Activated gamma-delta T cell (primary cell): ENCODE results near the gene AANAT.

Experiments used
- DNase-seq: peaks from one replicate; lab custom pipeline; 2025; lab: John Stamatoyannopoulos, UW

The AANAT gene

DNA sequence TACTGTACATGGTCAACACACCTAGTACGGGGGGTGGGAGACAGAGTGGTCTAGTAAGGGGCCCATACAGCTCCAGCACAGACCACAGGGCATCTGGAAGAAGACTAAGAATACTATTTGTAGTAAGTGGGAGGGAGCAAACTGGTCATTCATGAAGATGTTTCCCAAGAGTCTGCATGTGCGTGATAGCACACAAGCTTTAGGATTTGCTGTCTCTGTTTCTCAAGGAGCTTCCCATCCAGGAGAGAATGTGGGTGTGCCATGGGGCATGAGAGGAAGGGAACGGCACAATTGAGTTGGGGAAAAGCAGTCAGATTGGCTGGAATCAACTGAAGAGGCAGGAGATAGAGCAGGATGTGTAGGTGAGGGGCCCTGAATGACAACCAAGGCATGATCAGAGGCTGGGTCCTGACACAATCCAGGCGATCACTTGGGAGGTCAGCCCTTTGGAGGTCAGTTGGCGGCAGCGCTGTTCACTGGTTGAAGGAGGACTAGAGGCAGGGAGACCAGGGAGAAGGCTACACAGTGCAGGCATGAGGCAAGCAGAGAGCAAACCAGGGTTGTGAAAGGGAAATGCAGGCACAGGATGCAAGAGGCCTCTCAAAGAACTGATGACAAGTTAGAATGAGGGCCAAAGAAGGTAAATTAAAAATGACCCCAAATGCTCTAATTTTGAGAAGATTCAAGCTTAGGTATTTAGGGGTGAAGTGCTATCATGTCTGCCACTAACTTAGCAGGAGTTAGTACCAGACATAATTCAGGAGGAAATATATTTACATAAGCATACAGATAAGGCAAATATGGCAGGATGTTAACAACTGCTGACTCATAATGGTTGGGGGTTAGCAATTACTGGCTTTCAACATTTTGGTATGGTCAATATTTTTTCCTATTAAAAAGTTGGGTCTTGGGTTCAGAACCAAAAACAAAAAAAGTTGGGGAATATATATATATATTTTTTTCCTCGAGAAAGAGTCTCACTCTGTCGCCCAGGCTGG, 24.8 kb upstream of the AANAT start:
- DNase-seq: no peak

DNA sequence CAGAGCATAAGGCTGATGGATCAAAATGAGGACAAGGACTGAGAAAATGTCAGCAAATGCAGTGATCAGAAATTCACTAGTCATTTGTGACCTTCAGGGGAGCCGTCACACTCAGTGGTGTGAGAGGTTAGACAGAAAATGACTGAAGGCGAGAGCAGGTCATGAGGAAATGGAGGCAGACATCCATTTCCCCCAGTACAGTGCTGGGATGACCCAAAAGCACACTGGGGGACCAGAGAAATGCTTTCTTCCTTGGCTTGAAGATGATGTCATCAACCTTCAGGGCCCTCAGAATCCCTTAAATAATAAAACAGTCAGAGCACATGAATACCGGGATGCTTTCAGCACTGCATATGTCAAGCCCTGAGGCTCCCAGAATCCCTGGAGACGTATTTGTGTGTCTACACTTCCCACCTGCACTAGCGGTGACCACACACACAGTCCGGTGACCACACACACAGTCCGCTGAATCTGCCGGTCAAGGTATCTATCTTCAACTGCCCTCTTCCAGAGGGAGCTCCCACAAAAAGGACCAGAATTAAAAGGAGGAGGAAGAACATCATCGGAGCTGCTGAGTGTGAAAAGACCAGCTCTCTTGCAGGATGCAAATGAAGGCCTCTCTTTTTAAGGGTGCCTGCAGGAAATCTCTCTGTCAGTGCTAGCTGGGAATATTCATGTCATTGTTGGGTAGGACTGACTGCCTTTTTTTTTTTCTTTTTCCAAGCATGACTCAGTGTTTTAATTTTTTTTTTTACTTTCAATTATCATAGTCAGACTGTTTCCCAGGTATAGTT, 22.7 kb upstream of the AANAT start:
- no peak for DNase-seq

DNA sequence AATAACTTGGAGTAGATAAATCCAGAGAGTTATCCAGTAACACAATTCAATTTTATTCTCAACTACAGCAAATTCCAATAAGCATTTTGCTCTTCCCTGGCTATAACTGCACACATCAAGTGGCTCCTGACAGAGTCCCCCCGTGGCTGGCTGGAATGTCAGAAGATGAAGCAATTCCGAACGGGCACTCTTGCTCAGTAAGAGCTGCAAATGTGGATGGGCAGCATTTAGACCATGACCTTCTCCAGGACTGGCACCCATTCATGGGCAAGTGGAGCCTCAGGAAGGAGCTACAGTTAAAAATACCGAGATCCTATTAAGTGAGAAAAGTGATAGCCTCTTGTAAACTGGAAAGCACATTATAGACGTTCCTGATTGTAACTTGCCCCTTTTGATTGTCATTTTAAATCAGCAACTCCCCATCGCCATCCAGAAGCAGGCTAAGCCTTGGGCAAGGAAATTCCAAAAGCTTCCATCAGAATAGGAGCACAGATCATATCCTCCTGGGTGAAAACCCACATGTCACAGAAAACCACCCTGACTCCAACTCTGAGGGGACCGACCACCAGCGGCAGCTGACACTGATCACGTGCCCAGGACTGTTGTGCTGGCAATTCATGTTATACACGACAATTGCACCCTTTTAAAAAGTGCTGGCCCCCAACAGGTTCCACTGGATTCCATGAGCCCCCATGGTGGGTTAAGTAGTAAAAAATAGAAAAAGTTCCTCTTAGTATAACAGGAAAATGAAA, 21.5 kb upstream of the AANAT start:
- DNase-seq: no peak

DNA sequence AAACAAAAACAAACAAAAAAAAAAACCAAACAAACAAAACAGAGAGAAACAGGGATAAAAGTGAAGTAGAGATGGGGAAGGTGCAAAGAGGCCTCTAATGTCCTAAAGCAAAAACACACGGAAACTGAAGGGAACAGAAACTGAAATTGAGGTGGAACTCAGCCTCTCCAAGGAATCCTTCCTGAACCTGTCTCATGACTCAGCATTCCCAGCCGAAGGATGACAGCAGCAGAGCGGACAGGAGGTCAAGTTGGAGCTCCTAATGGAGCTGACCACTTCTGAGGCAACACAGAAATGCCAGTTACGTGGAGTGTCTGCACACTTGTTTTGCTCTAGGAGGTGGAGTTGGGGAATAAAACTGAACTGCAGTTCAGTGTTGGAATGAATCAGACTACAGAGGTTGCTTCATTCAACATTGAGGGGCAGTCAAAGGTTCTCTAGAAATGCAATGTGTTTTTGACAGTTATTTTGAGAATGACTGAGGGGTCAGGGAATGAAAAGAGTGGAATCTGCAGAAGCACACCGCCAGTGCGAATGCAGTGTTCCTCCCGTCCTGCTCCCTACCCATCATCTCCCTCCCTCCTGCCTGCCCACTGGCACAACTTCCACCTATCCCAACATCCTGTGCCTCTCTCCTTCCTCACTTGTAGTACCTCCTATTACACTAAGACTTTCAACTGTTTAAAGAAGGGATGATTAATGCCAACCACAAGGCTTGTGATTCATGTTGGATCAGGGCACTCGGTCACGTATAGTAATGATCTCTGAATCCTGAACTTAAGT, 20.8 kb upstream of the AANAT start:
- no peak for DNase-seq

DNA sequence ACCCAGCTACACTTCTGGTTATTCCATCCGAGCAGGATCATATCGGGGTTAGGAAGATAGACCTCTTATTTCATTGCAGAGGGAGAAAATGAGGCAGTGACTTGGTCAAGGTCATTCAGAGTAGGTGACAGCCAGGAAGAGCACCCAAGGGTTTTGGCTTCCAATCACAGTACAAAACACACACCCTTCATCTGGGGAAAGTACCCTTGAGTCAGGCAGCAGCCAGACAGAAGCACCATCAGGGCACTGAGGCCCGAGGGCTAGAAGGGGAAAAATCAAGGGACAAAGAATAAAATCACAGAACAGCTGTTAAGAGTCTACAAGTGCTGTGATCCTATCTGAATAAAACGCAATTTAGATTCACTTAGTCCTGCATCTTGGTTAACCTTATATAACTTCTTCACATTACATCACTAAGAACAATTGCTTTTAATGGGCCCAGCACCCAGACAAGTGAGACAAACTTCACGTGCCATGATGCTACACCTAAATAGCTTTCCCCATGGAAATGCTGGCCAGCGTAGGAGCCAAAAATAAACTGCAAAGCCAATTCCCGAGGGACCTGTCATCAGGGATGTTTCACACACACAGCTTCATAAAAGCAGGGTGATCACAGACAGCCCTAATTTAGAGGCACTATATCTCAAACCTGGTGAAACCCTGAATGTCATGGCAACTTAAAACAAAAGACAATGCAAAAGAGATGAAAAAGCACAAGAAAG, 19.3 kb upstream of the AANAT start:
- no peak for DNase-seq

DNA sequence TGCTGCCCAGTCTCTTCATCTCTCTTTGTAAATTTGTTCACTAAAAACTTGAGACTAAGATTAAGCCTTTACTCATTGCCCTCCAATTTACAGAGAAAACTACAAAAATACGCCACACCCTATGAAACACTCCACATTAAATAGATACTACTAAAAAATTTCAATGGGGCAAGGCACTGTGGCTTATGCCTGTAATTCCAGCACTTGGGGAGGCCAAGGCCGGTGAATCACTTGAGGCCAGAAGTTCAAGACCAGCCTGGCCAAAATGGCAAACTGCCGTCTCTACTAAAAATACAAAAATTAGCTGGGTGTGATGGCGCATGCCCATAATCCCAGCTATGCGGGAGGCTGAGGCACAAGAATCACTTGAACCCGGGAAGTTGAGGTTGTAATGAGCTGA, 18.3 kb upstream of the AANAT start:
- no peak for DNase-seq

DNA sequence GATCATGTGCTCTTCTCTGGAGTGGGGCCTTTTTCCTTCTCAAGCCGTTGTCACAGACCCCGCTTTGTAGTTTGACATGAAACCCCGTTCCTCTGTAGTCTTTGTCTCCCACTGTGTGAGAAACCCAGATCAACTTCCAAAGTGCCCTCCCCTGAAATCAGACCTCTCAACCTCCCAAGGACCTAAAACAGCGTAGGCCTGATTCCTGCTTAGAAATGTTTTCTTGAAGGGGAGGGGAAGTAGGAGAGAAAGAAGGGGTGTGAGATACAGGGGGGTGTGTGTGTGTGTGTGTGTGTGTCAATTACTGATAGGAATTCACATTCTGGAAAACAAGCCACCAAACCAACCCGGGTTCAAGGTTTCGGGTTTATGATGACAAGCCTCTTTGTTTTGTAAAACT, 15.9 kb upstream of the AANAT start:
- DNase-seq: no peak

DNA sequence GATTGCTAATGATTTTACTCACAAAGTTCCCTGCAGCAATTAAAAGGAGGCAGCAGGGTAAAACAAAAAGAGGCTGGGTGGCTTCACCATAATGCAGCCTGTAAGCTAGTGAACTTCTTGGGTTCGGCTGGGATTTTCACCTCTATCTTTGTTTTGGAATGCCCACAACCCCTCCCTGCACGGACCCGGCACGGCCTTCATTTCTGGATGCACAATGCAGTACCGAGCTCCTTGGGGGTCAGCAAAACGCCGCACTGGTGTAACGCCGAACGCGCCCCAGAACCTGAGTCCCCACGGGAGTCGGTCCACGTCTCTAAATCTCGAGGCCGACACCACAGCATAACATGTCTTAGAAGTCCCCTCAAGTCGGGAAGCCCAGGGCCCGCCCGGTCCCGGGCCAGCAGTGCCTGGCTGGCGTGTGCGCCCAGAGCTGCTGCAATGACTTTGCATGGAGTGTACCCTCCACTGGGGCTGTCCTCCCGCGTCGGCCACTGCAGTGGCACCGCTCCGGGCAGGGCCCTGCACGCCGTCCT, 15.2 kb upstream of the AANAT start:
- DNase-seq: no peak

DNA sequence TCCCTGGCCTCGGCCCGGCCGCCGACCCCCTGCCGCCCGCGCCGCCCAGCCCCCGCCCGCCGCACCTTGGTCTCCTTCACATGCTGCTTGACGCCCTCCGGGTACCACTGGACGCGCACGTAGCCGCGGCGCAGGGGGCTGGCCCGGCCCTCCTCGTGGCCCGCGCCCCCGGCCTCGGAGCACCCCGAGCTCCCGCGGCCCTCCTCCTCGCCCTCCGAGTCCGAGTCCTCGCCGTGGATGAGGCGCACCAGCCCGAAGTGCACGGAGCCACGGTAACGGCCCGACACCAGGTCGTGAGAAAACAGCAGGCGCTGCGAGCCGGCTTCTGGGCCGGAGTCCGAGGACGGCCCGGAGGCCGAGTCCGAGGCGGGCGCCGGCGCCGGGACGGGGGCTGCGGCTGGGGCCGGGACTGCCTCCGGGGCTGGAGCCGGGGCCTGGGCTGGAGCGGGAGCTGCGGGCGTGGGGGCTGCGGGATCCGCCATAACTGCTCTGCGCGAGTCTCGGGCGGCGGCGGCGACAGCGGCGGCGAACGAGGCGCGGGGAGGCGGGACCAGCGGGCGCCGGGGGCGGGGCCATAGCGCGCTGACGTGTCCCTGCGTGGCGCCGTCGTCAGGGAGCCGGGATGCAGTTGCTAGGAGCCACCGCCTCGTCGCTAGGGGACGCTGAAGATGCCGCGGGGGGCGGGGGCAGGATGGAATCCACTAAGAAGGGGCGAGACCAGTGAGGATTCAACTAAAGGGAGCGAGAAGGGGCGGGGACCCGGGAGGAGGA, 14.6 kb upstream of the AANAT start, which contains the start of gene UBE2O:
Gene UBE2O, minus strand, starts transcription at position 493 of the 771 bp plus-strand sequence. Its CDS starts 11 bp downstream, at position 482.
- peak; percentile 85 for DNase-seq

DNA sequence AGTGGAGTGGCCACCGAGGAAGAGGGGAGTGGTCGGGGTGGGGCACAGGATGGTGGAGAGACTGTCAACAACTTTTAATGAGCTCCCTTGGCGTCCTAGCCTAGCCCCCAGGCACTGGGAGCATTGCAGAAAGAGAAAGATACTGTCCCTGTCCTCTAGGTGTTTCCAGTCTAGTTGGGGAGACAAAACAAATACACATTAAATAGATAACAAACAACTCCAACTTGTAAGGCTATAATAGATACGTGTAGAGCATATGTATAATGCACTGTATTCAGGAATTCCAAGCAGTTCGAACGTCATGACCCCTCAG, 14.0 kb upstream of the AANAT start:
- DNase-seq: no peak

DNA sequence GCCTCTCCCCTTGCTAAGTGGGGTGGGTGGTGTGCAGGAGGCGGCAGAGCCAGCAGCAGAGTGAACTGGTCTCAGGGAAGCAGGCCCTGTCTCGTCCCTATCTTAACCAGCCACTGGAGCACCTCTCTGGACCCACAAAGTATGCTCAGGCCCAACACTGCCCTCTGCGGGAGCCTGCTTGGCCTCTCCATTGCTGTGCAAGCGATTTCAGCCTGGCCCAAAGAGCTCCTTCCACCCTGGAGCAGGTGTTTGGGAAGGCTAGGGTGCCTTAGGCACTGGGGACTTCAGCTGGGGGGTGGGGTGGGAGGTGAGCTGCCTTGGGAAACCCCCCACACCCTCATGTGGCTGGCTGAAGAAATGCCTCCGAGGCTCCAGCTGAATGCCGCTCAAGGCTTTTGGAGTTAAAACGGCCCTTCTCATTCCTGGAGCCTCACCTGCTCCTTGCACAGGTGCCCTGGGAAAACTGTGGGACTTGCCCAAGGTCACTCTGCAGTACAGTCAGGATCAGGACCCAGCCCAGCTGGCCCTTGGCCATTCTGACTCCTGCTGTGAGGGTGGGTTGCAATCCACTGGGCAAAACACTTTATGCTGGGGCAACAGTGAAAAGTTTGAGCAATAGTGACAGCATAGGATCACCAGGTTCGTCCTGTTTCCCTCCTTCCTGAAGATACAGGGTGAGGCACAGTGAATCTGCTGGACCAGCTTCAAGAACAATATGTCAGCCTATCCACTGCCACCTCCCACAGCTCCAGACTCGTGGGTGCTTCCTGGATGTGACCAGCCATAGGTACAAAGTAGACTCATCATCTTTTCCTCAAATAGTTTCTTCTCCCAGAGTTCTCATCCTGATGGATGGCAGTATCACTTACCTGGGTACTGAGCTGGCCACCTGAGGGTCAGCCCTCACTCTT, 8.6 kb upstream of the AANAT start:
- DNase-seq: no peak

DNA sequence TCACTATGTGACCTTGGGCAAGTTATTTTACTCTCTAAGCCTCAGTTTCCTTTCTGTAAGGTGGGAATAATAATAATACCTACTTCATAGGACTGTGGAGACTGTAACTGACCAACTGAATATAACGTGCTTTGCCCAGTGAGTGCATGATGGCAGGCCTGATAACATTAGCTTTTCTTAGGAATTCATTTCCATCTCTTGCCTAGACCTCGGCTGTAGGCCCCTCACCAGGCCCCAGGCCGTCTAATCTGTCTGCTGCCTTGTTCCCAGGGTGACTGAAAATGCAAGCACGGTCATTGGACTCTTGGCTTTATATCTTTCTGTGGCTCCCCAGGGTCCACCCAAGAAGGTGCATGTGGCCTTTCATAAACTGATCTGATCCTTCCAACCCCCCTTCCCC, 7.7 kb upstream of the AANAT start:
- DNase-seq: no peak

DNA sequence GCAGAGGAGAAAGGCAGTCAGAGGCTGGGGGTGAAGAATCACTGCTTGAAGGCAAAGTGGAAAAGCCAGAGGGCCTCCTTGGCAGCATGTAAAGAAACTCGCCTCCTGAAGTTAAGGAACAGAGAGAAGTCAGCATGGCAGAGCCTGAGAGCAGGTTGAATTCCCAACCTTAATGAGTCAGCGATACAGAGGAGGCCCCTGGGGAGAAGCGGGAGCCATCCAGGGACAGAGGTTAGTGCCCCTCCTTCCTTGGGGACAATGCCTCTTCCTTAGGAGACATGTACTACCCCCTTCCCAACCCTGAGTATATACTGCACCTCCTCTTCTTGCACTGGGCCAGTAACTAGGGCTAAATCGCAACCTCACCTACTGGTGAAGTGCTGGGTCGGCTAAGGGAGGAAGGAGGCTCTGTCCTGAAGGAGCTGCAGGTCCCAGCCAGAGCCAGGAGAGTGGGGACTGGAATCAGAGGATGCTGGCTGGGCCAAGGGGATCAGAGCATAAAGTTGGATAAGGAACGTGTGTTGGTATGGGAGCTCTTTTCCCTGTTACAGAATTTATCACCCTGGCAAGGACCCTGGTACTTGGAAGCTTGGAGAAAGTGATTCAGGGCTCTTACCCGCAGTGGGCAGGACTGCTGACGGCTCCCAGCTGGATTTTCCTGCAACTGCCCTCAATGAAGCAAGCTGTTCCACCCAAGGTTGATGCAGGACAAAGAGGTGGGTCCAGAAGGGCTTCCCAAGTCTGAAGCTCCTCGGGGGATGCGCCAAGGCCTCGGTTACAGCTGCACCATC, 5.4 kb upstream of the AANAT start:
- no peak for DNase-seq

DNA sequence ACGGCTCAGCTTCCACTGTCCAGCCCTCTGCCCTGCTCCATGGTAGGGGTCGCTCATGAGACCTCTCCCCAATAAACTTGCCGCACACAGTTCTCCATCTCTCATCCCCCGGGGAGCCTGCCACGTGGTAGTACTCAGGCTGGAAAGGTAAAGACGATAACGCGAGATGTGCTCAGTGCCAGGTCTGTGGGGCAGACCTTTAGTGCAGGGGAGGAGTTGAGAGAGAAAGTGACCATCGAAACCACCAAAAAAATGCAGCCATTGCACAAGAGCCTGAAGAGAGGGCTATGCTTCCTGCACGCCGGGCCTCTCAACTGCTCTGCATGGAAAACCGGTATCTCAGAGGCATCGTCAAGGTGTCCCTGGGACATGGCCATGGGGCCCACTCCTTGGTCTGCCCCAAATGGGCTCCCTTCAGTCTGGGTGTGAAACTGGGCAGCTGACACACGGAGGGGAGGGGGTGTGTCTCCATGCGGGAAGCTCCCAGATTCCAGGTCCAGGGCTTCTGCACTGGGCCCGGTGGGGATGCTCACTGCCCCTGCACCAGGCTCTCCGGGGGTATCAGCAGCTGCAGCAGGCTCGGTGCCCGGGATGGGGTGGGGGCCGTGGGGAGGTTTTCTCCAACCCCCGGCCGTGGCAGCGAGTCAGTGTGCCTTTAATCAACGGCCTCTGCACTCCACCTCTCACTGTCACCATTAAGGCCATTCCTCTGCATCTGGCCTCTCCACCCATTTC, 4.7 kb upstream of the AANAT start:
- DNase-seq: no peak

DNA sequence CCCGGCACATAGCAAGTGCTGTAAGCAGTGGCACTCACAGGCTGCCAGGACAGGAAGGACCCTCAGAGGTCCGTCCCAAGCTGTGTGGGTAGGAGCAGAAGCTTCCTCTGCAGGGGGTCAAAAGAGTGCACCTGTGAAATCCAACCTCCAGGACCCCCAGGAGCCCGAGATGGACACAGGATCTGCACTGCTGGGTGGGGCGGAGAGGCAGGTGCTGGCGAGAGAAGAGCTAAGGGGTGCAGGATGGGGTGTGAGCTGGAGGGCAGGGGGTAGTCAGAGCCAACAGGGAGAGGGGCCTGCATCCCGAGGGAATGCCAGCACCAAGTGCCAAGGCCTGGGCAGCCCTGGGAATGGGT, 650 bp upstream of the AANAT start:
- DNase-seq: no peak

DNA sequence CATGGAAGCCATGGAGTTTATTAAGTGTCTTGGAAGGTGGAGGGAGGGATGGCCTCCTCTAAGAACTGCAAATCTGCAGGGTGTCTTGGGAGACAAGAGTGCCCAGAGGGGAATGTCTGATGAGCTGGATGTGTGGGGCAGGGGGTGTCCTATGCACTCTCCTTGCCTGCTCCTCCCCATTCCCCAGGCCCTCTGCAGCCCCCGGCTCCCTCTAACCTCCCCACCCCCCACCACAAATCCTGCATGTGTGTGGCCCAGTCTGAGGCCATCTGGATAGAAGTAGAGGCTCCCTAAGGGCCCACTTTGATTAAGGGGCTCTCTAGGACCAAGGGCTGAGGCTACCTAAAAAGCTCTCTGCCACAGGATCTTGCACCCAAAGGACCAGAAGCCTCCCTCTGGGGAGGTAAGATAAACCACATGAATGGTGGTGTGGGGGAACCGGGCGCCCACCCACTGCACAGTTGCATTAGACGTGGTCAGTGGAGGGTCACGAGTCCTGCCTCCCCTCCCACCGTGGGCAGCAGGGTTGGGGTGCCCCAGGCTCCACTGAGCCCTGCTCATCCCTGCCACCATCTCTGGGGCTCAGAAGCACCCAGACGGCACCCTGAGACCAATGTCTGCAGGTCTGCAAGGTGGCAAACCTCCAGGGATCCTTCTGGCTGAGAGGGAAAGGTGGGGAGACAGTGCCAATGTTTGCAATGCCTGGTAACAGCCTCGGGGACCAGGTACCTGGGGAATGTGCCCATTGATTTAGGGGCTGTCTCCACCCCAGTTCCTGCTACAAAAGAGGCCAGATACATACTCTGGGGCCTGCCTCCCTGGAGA, 618 bp downstream of the AANAT start:
- no peak for DNase-seq
